Medulla oblongata (tissue), 1 donor: ENCODE data around the gene COPS7A.
"Not testable (repeated sequence)": the region's sequence is repeated elsewhere in the genome, so short reads cannot be mapped to it uniquely, and the experiment has no call there.

Experiments
- DNase-seq: peaks from one replicate; pipeline ENCODE4 v3.0.0-alpha.2; 2015; ENCODE audit errors: extremely low spot score

Gene COPS7A

DNA sequence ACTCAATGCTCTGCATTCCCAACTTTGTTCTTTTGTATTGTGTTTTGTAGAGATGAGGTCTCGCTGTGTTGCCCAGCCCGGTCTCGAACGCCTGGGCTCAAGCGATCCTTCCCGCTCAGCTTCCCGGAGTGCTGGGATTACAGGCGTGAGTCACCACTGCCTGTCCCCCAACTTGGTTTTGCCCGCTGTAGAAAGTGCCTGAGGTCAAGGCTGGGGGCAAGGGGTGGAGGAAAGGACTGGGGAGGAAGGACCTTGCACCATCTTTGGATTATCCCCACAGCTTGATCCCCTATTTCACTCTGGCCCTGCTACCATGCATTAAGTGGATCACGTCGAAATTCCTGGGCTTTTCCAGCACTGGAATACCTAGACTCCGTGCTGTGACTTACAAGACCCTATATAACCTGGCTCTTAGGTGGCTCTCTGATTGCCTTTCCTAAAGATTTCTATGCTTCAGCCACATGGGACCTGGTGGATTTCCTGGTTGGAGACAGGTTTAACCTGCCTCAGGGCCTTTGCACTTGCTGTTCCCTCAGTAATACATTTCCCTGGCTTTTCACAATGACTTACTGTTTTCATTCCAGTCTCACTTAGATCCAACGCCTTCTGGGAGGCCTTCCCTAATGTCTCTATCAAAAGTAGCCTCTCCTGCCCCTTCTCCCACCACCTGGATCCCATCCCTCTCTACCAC is 22.6 kb upstream of the COPS7A start:
- DNase-seq: no peak

DNA sequence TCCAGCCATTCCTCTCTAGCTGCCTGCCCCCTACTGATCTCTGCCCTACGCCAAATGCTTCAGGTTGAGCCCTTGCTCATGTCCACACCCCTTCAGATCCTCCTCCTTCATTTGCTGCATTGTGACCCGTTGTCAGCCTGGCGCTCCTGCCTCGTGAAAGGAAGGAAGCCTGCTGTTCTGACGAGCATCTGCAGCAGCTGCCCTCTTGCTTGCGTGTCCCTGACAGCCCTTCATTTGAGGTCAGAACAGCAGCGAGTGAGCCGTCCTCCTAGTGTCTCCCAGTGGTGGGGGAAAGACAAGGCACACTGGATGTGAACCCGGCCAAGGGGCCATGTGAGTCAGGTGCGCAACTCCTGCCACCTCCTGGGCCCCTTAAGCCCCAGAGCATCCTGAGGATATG is 20.2 kb upstream of the COPS7A start:
- DNase-seq: no peak

DNA sequence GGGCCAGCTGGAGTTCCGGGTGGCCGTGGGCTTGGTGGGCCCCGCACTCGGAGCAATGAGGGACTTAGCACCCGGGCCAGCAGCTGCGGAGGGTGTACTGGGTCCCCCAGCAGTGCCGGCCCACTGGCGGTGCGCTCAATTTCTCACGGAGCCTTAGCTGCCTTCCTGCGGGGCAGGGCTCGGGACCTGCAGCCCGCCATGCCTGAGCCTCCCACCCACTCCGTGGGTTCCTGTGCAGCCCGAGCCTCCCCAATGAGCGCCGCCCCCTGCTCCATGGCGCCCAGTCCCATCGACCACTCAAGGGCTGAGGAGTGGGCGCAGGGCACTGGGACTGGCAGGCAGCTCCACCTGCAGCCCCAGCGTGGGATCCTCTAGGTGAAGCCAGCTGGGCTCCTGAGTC is 15.5 kb upstream of the COPS7A start:
- not testable (repeated sequence) for DNase-seq

DNA sequence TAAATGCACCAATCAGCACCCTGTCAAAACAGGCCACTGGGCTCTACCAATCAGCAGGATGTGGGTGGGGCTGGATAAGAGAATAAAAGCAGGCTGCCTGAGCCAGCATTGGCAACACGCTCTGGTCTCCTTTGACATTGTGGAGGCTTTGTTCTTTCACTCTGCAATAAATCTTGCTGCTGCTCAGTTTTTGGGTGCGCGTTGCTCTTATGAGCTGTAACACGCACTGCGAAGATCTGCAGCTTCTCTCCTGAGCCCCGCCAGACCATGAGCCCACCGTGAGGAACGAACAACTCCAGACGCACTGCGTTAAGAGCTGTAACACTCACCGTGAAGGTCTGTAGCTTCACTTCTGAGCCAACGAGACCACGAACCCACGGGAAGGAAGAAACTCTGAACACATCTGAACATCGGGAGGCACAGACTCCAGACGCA is 14.9 kb upstream of the COPS7A start:
- DNase-seq: no peak

DNA sequence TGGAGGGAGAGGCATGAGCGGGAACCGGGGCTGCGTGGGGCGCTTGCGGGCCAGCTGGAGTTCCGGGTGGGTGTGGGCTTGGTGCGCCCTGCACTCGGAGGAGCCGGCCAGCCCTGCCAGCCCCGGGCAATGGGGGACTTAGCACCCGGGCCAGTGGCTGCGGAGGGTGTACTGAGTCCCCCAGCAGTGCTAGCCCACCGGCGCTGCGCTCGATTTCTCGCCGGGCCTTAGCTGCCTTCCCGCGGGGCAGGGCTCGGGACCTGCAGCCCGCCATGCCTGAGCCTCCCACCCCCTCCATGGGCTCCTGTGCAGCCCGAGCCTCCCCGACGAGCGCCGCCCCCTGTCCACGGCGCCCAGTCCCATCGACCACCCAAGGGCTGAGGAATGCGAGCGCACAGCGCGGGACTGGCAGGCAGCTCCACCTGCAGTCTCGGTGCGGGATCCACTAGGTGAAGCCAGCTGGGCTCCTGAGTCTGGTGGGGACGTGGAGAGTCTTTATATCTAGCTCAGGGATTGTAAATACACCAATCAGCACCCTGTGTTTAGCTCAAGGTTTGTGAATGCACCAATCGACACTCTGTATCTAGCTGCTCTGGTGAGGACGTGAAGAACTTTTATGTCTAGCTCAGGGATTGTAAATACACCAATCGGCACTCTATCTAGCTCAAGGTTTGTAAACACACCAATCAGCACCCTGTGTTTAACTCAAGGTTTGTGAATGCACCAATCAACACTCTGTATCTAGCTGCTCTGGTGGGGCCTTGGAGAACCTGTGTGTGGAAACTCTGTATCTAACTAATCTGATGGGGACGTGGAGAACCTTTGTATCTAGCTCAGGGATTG is 7.6 kb upstream of the COPS7A start:
- not testable (repeated sequence) for DNase-seq

DNA sequence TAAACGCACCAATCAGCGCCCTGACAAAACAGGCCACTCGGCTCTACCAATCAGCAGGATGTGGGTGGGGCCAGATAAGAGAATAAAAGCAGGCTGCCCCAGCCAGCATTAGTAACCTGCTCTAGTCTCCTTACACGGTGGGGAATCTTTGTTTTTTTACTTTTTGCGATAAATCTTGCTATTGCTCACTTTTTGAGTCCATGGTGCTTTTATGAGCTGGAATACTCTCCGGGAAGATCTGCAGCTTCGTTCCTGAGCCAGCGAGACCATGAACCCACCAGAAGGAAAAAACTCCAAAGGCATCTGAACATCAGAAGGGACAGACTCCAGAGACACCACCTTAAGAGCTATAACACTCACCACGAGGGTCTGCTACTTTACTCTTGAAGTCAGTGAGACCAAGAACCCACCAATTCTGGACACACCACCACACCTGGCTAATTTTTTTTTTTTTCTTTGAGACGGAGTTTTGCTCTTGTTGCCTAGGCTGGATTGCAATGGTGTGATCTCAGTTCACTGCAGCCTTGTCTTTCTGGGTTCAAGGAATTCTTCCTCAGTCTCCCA is 6.9 kb upstream of the COPS7A start:
- no peak for DNase-seq

DNA sequence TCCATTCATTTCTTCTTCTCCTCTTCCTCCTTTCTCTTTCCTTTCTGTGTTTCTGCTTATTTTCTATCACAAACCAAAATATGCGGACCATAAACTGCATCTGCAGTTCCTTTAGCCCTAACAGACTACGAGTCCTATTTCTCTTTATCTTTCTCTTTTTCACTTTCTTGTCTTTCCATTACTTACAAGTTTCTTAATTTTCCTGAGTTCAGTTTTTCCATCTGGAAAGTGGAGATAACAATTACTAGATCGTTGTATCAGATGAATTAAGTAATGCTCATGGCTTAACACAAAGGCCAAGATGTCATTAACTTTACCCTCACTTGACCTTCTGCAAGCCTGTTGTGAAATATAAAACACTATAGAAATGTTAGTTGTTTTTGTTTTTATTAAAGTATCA is 983 bp upstream of the COPS7A start:
- no peak for DNase-seq

DNA sequence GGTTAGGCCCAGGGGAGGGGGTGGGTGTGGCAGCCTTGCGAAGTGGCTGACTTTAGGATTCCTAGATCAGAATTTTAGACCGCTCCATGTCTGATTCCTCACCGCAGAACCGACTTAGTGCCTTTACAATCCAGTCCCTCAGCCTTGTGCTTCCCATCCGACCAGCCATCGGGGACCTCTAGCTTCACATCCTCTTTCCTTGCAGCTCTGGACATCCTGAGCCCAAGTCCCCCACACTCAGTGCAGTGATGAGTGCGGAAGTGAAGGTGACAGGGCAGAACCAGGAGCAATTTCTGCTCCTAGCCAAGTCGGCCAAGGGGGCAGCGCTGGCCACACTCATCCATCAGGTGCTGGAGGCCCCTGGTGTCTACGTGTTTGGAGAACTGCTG is 557 bp downstream of the COPS7A start:
- DNase-seq: peak; percentile 34

DNA sequence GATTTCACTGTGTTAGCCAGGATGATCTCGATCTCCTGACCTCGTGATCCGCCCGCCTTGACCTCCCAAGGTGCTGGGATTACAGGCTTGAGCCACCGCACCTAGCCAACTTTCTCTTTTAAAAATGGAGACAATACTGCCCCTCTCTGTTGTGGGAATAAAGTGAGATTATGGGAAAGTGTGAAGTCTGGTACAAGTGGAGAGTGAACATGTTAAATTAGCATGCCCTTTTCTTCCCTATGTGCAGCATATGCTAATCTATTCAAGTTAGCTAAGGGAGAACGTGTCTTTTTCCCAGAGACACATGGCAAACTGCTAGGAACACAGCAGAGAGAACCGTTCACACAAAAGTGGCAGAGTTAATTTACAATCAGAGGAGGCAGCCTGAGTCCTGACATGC is 1.5 kb downstream of the COPS7A start:
- DNase-seq: no peak

DNA sequence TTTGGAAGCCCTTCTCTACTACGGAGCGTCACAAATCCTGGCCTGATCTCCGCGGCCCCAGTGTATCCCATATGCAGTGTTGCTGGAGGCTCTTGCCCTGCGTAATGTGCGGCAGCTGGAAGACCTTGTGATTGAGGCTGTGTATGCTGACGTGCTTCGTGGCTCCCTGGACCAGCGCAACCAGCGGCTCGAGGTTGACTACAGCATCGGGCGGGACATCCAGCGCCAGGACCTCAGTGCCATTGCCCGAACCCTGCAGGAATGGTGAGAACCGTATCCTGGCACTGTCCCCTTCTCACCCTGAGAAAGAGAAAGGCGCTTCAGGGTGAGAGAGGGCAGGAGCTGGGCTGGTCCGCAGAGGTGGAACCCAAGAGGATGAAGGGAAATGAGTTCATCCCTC is 5.3 kb downstream of the COPS7A start:
- no peak for DNase-seq

DNA sequence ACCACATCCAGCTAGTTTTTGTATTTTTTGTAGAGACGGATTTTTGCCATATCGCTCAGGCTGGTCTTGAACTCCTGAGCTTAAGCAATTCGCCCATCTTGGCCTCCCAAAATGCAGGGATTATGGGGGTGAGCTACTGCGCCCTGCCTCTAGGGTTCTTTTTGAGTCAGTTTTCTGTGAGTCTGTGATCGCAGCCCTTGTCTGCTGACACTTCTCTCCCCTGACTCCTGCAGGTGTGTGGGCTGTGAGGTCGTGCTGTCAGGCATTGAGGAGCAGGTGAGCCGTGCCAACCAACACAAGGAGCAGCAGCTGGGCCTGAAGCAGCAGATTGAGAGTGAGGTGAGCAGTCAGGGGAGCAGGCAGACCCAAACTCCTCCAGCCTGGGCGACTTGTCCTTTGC is 6.3 kb downstream of the COPS7A start:
- no peak for DNase-seq

DNA sequence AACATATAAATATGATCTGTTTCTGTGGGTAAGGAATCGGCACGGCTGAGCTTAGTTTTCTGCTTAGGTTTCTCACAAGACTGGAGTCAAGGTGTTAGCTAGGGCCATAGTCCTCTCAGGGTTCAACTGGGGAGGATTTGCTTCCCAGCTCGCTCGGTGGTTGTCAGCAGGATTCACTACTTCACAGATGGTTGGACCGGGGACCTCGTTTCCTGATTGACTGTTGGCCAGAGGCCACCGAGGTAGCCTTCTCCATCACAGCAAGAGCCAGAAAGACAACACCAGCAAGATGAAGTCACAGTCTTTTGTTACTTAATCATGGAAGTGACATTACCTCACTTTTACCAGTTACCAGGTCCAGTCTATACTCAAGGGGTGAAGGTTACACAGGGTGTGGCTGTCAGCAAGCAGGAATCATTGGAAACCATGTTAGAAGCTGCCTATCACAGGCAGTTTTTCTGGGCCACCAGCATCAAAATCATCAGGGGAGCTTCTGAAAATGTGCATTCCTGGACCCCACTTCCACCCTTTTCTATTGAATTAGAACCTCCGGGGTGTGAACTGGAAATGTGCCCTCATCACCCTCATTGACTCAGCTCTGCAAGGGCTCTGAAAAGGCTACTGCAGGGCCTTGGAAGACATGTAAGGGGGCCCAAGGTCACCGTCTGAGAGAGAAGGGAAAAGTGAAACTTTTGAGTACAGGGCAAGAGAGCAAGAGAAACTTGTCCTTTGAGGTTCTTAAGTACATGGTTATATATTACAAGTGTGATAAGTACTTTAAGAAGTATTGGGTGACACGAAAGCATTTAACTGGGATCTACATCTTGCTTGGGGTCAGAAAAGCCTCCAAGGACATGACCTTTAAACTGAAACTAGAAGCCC is 10.9 kb downstream of the COPS7A start:
- no peak for DNase-seq

DNA sequence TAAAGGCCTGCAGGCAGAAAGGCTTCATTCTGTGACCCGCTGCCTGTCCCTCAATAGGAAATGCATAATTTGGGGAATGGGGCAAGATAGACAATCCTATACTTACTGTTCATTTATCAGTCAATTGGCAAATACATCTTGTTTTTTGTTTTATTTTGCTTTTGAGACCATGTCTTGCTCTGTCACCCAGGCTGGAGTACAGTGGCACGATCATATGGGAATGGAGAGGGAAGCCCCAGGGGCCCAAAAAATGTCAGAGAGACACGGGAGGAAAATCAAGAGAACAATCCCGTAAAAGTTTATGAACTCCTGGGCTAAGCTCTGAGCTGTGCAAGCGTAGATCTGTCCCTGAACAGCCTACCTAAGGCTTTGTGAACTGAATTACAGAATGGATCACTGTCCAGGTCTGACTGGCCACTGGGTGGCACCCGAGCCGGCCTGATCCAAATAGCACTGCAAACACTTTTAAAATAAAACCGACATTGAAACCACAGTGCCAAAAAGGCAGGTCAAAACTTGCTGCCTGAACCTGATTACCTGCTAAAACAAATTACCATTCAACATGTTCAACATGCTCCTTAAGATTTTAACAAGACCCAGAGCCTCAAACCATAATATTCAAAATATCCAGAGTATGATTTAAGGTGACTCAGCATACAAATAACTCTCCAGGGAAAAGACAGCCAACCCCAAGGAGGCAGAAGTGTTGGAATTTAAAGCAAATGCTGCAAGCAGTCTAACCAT is 11.8 kb downstream of the COPS7A start:
- DNase-seq: peak; percentile 69

DNA sequence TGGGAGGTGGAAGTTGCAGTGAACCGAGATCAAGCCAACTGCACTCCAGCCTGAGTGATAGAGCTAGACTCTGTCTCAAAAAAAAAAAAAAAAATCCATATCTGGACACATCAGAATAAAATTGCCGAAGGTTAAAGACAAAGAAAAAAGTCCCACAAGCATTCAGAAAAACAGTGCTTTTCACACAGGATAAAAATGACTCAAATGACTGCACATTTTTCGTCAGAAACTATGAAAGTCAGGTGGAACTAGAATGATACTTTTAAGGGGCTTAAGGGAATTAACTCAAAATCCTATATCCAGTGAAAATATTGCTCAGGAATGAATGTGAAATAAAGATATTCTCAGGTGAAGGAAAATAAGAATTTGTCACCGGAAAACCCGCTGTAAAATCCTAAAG is 12.9 kb downstream of the COPS7A start:
- no peak for DNase-seq

DNA sequence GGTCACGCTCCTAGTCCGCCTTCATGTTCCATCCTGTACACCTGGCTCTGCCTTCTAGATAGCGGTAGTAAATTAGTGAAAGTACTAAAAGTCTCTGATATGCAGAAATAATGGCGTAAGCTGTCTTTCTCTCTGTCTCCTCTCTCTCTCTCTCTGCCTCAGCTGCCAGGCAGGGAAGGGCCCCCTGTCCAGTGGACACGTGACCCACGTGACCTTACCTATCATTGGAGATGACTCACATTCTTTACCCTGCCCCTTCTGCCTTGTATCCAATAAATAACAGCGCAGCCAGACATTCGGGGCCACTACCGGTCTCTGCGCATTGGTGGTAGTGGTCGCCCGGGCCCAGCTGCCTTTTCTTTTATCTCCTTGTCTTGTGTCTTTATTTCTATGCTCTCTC is 18.2 kb downstream of the COPS7A start:
- not testable (repeated sequence) for DNase-seq

DNA sequence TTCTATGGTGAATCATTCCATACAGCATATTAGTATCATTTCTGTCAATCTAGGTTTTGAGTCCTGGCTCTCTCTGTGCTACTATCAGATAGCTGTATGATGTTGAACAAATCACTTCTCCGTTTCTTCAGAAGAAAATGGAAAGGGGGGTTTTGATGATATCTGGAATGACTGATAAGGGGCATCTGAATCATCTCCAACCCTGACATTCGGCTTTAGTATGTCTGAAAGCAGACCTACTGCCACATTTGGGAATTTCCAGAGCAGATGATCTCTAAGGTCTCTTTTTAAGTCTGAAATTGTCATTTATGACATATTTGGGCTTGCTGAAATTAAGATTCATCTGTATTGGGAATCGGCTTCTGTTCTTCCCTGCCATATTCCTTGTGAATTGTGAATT is 19.0 kb downstream of the COPS7A start:
- DNase-seq: no peak

DNA sequence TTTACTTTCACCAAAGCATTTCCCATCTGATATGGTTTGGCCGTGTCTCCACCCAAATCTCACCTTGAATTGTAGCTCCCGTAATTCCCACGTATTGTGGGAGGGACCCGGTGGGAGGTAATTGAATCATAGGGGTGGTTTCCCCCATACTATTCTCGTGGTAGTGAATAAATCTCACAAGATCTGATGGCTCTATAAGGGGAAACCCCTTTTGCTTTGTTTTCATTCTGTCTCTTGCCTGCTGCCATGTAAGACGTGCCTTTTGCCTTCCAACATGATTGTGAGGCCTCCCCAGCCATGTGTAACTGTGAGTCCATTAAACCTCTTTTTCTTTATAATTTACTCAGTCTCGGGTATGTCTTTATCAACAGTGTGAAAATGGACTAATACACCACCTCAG is 19.5 kb downstream of the COPS7A start:
- DNase-seq: not testable (repeated sequence)

DNA sequence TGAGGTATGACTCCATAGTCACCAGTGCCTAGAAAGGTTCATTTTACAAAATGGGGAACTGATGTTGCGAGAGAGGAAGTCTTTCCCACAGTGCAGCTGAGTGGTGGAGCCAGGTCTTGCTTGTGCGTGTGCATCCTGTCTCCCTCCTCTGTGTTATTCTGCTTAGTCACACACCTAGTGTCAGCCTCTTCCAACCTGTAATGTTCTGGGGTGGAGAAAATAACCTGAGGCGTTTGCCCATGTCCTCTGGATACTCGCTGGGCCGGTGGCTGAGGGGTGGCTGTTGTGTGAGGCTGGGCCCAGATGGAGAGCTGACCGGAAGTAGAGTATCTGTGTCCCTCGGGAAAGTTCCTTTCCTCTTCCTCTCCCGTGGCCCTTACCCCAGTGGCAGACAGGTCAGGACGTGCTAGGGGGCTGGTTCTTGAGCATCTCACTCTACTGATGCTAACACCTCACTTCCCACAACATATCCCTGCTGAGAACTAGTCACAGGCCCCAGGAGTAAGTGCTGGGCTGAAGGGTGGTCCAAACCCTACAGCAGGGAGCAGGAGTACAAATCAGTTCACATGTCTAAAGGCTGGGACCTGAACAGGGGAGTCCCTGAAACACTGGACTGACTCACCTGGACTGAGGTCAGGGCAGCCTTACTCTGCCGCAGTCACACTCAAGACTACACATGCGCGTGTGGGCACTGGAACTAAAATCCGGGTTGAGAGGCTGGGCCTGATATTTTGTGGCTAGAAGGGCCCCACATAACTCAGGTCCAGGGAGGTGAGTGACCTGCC is 22.1 kb downstream of the COPS7A start:
- no peak for DNase-seq

DNA sequence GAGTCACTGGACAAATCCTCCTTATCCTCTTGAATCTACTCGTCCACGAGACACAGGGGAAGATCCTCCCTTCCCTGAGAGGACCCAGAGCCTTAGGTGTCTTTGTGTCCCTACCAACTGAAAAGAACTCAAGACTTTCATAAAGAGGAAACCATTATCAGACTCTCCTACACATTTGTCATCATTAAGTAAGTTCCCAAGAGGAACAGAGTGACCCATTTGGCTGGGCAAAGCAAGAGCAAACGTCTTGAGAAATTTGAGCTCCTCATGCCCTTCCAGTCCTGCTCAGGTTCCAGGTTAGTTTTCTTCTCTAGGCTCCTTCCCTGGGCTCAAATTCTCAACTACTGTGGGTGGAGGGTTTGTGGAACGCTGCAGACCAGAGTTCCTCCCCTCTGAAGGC is 23.4 kb downstream of the COPS7A start:
- DNase-seq: no peak

DNA sequence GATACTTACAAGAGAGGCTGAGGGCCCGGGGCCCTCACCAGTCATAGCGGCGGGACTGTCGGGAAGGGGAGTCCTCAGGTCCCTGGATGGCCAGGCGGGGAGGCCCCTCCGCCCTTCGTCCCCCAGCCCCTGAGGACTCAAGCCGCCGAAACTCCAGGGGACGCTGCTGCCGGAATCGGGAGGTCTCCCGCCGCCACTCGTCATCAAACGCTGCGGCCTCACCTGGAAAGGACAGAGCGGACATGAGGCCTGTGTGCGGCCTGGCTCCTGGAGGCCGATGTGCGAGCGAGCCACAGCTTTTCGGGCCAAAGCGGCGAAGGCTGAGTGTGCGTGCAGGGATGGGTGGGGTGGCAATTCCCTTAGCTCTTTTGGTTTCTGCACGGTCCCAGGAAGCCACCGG is 24.9 kb downstream of the COPS7A start:
- DNase-seq: no peak

DNA sequence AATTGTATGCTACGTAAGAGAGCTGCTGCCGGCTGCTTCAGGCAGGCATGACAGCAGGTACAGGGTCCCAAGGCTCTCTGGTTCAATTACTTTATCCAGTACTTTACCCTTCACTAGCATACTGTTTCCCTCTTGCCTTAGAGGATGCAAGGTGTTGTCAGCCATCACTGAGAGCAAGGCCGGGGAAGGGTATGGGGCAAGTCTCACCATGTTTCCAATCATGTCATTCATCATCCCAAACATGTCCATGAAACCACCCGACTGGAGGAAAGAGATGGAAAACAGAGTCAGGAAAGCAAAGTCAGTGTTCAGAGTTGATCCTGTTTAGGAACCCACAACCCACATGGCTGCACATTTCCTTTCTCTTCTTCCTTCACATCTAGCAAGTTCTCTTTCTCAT is 26.7 kb downstream of the COPS7A start:
- no peak for DNase-seq
